Suprapubic skin (tissue), 4 donors: ENCODE data around the gene SHKBP1.

Experiments used
- POLR2A ChIP-seq, 2 donors: fragments of 450-650 bp; IDR thresholded peaks; one replicate each; pipeline ENCODE4 v1.6.1; 2017; ENCODE audit warnings: antibody characterized with exemption in 2 of 2, mild to moderate bottlenecking in 2 of 2, moderate library complexity in 2 of 2
- POLR2AphosphoS5 ChIP-seq, 3 donors: sonication (generic); formaldehyde crosslinking; IDR thresholded peaks; one replicate each; pipeline ENCODE4 v1.6.1; 2017; ENCODE audit warnings: antibody characterized with exemption in 3 of 3
- TF ChIP-seq, protein P1 (sequence below), 2 donors: fragments of 200-600 bp in 1 of 2; fragments of 450-650 bp in 1 of 2; sonication (generic) in 1 of 2; IDR thresholded peaks; one replicate each; pipeline ENCODE4 v1.5.1; 2016 to 2019; ENCODE audit warnings: antibody characterized with exemption in 2 of 2, mild to moderate bottlenecking in 1 of 2, moderate library complexity in 1 of 2

- TF ChIP-seq, protein P1, sequence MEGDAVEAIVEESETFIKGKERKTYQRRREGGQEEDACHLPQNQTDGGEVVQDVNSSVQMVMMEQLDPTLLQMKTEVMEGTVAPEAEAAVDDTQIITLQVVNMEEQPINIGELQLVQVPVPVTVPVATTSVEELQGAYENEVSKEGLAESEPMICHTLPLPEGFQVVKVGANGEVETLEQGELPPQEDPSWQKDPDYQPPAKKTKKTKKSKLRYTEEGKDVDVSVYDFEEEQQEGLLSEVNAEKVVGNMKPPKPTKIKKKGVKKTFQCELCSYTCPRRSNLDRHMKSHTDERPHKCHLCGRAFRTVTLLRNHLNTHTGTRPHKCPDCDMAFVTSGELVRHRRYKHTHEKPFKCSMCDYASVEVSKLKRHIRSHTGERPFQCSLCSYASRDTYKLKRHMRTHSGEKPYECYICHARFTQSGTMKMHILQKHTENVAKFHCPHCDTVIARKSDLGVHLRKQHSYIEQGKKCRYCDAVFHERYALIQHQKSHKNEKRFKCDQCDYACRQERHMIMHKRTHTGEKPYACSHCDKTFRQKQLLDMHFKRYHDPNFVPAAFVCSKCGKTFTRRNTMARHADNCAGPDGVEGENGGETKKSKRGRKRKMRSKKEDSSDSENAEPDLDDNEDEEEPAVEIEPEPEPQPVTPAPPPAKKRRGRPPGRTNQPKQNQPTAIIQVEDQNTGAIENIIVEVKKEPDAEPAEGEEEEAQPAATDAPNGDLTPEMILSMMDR (IDR thresholded peaks at IDR 0.05), result no peak
- TF ChIP-seq POLR2A (IDR thresholded peaks at IDR 0.05), result no peak
- TF ChIP-seq POLR2AphosphoS5 (IDR thresholded peaks at IDR 0.05), result no peak
These were observed 20.5 kb upstream of the SHKBP1 start for GRCh38 chr19:40555978-40556689.
